Esophagus muscularis mucosa (tissue), 4 donors: ENCODE results near the gene LRRC25. TPM values are rescaled to one million over a fixed set of nuclear protein-coding genes. Genes with fewer than 3 reads are reported as not detected.

Experiments
- DNase-seq: peaks from one replicate; pipeline ENCODE4 v3.0.0-alpha.2; 2017; ENCODE audit errors: extremely low spot score
- H3K27ac ChIP-seq, 4 donors: fragments of 200-600 bp; sonication (generic); replicated peaks in 1 of 4; 1 replicate in 3 of 4; 2 replicates in 1 of 4; pipeline ENCODE4 v1.5.1; 2016 to 2019; ENCODE audit warnings: mild to moderate bottlenecking in 1 of 4
- H3K27me3 ChIP-seq, 4 donors: fragments of 200-600 bp; sonication (generic); one replicate each; pipeline versions ENCODE4 v1.5.1 to v1.6.0; 2016 to 2019
- H3K36me3 ChIP-seq, 4 donors: fragments of 200-600 bp; sonication (generic); one replicate each; pipeline ENCODE4 v1.5.1; 2016 to 2019
- H3K4me1 ChIP-seq, 4 donors: fragments of 200-600 bp; sonication (generic); one replicate each; pipeline ENCODE4 v1.5.1; 2016 to 2019
- H3K4me3 ChIP-seq, 4 donors: fragments of 200-600 bp; sonication (generic); 1 replicate in 2 of 4; 2 replicates in 2 of 4; pipeline ENCODE4 v1.5.1; 2016 to 2019; ENCODE audit warnings: mild to moderate bottlenecking in 4 of 4, moderate library complexity in 1 of 4
- H3K9me3 ChIP-seq, 4 donors: fragments of 200-600 bp; sonication (generic); 1 replicate in 3 of 4; 2 replicates in 1 of 4; pipeline ENCODE4 v1.5.1; 2016 to 2019
- EP300 ChIP-seq: sonication (generic); formaldehyde crosslinking; IDR thresholded peaks from one replicate; pipeline ENCODE4 v1.6.1; 2017; ENCODE audit warnings: antibody characterized with exemption
- POLR2A ChIP-seq: fragments of 450-650 bp; IDR thresholded peaks from one replicate; pipeline ENCODE4 v1.6.1; 2017; ENCODE audit warnings: antibody characterized with exemption, moderate library complexity, mild to moderate bottlenecking, low read depth
- POLR2AphosphoS5 ChIP-seq, 2 donors: sonication (generic); formaldehyde crosslinking; IDR thresholded peaks; one replicate each; pipeline ENCODE4 v1.6.1; 2017; ENCODE audit warnings: antibody characterized with exemption in 2 of 2
- WGBS: methylation state at CpG from one replicate; pipeline ENCODE4 v1.1.5; 2018; 5-methylcytosine and 5-hydroxymethylcytosine counted together
- intact Hi-C: fragments of 100-400 bp; cut with DNase I; formaldehyde crosslinking; loops from one replicate; pipeline ENCODE4 v1.15.1; 2023
- total RNA-seq, 4 donors: library from RNA; depleted of rRNA; stranded (reverse); fragments of >200 nt; gene quantifications; one replicate each; pipeline versions ENCODE4 v1.1.0 to v1.2.1, GENCODE V29; 2016
- TF ChIP-seq, protein P1 (sequence below), 3 experiments: fragments of 200-600 bp in 2 of 3; fragments of 450-650 bp in 1 of 3; sonication (generic) in 2 of 3; IDR thresholded peaks; one replicate each; pipeline ENCODE4 v1.5.1; 2017 to 2019; ENCODE audit warnings: antibody characterized with exemption in 3 of 3, mild to moderate bottlenecking in 2 of 3, moderate library complexity in 1 of 3

Gene LRRC25
- total RNA-seq, 4 donors from 2014 or later: 5.8 to 20.4 (median 7.0) TPM

DNA sequence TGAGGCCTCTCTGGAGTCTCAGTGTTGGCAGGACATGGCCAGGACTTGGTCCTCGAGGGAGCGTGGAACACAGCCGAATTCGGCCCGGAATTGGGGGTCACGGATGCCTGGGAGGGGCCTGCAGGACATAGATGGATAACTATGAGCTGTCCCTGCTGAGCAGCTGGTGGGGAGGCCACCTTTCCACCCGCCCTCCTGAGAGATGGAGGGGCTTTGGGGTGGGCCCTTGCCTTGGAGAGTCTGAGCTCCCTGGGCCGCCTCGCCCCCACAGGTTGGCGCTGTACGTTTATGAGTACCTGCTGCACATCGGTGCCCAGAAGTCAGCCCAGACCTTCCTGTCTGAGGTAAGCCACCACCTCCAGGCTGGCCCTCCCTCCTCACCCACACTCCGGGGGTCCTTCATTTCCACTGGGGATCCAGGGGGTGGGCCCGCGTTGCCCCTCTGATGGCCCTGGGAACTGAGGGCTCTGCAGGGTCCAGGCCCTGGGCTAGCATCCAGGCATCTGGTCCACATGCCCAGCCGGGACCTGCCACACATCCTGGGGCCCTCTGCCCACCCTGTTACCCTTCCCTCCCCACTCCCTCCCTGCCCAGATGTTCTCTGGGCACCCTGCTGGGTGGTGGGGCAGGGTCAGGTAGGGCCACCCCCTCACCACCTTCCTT is 29.8 kb upstream of the LRRC25 start:
- Histone ChIP-seq H3K27me3 (no peaks in the 10 kb centered on the region), H3K4me1 (peaks cover 62 to 99% (median 84%) of the 10 kb centered on the region in 4 donors), H3K9me3 (no peaks in the 10 kb centered on the region), H3K4me3 (no peak overlapping the region), H3K27ac (peak overlapping the region; percentile 69 to 85 (median 80)), H3K36me3 (peaks cover 0 to 16% (median 13%) of the 10 kb centered on the region in 4 donors)
- no peak for TF ChIP-seq POLR2A
- TF ChIP-seq EP300: no peak
- TF ChIP-seq, protein P1, sequence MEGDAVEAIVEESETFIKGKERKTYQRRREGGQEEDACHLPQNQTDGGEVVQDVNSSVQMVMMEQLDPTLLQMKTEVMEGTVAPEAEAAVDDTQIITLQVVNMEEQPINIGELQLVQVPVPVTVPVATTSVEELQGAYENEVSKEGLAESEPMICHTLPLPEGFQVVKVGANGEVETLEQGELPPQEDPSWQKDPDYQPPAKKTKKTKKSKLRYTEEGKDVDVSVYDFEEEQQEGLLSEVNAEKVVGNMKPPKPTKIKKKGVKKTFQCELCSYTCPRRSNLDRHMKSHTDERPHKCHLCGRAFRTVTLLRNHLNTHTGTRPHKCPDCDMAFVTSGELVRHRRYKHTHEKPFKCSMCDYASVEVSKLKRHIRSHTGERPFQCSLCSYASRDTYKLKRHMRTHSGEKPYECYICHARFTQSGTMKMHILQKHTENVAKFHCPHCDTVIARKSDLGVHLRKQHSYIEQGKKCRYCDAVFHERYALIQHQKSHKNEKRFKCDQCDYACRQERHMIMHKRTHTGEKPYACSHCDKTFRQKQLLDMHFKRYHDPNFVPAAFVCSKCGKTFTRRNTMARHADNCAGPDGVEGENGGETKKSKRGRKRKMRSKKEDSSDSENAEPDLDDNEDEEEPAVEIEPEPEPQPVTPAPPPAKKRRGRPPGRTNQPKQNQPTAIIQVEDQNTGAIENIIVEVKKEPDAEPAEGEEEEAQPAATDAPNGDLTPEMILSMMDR (IDR thresholded peaks at IDR 0.05): no peak
- TF ChIP-seq POLR2AphosphoS5 (IDR thresholded peaks at IDR 0.05): no peak
- no peak for DNase-seq
- WGBS: 73% methylated on average over 12 of the region's 16 CpGs
- intact Hi-C loops: no loop called here

DNA sequence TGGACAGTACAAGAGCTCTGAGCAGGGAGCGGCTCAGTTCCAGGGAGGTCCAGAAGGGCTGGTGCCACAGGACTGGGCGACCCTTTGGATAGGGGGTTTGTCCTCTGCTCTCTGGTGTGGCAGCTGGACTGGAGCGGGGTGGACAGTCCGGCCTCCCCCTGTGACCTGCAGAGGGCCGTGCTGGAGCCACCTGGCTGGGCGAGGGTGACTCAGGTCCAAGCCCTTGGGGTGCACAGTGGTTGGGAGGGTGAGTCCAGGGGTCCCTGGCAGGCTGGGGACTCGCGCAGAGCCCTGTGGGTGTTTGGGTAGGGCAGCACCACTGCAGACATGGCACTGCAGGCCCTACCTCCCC is 29.0 kb upstream of the LRRC25 start:
- TF ChIP-seq POLR2A: no peak
- TF ChIP-seq POLR2AphosphoS5 (IDR thresholded peaks at IDR 0.05): no peak
- TF ChIP-seq, protein P1 (IDR thresholded peaks at IDR 0.05): no peak
- TF ChIP-seq EP300: no peak
- 62% methylated on average over 6 of the region's 8 CpGs for WGBS
- Histone ChIP-seq H3K36me3 (peaks cover 0 to 14% (median 12%) of the 10 kb centered on the region in 4 donors), H3K9me3 (no peaks in the 10 kb centered on the region), H3K27me3 (no peaks in the 10 kb centered on the region), H3K27ac (peak overlapping the region; percentile 69 to 85 (median 80)), H3K4me1 (peaks cover 62 to 99% (median 87%) of the 10 kb centered on the region in 4 donors), H3K4me3 (peak overlapping the region in 1 of 4 donors; percentile 7)
- intact Hi-C loops: no loop called here
- DNase-seq: no peak

GRCh38 chr19:18425515-18426415 is 28.3 kb upstream of the LRRC25 start:
- DNase-seq: no peak
- Histone ChIP-seq H3K9me3 (no peaks in the 10 kb centered on the region), H3K27me3 (no peaks in the 10 kb centered on the region), H3K4me1 (peaks cover 69 to 99% (median 91%) of the 10 kb centered on the region in 4 donors), H3K27ac (peak overlapping the region; percentile 69 to 85 (median 80)), H3K36me3 (peaks cover 0 to 11% (median 9%) of the 10 kb centered on the region in 4 donors), H3K4me3 (peak overlapping the region in 1 of 4 donors; percentile 7)
- WGBS: 56% methylated on average over 18 of the region's 18 CpGs
- intact Hi-C loops: no loop called here
- TF ChIP-seq EP300: no peak
- no peak for TF ChIP-seq POLR2A
- TF ChIP-seq, protein P1 (IDR thresholded peaks at IDR 0.05): peak in 2 of 3 experiments; percentile 5 to 31
- peak; percentile 22 to 23 for TF ChIP-seq POLR2AphosphoS5 (IDR thresholded peaks at IDR 0.05)

DNA sequence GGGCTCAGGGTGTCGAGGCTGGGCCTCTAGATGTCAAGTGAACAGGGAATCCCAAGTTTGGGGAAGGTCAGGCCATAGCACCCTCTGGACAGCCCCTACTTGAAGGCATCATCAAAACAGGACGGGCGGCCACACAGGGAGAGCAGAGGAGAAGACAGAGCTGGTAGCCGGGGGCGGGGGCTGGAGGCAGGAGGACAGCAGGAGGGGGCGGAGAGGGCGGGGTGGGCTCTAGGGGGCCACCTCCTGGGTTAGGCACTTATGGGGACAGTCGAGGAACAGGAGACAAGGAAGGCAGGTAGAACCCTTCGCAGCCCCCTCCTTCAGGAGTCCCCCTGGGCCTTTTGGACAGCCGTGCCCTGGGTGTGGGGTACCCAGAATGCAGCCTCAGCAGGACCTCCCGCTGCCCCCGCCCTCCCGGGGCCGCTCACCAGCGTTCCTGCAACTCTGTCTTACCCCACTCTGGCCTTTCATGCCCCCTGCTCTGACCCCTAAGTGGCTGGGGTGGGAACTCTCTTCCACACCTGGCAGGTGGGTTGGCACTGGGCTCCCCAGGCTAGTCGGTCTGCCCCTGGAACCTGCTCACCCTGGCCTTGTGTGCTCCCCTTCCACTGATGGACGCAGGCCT is 27.6 kb upstream of the LRRC25 start:
- H3K4me1 ChIP-seq: peaks cover 76 to 100% (median 95%) of the 10 kb centered on the region in 4 donors
- no peak for DNase-seq
- no peaks in the 10 kb centered on the region for H3K27me3 ChIP-seq
- peak overlapping the region; percentile 69 to 85 (median 80) for H3K27ac ChIP-seq
- 78% methylated on average over 7 of the region's 17 CpGs for WGBS
- peaks cover 0 to 8% (median 5%) of the 10 kb centered on the region in 4 donors for H3K36me3 ChIP-seq
- H3K9me3 ChIP-seq: no peaks in the 10 kb centered on the region
- intact Hi-C loops: no loop called here
- TF ChIP-seq POLR2AphosphoS5 (IDR thresholded peaks at IDR 0.05) (no peak), EP300 (no peak), POLR2A (no peak)
- TF ChIP-seq, protein P1 (IDR thresholded peaks at IDR 0.05): no peak
- H3K4me3 ChIP-seq: no peak overlapping the region
